PC-9 (cell line): ENCODE results near the gene BASP1.

Experiments used
- CTCF ChIP-seq: fragments of 200-600 bp; sonication (generic); conservative IDR thresholded peaks from 2 replicates; pipeline ENCODE4 v1.6.1; 2017; ENCODE audit warnings: mixed run types, antibody characterized with exemption, mild to moderate bottlenecking, moderate library complexity
- EZH2 ChIP-seq: fragments of 200-600 bp; sonication (generic); IDR thresholded peaks from 2 replicates; pipeline ENCODE4 v1.8.0; 2017; ENCODE audit warnings: antibody characterized with exemption, low read depth

GRCh38 chr5:17196024-17196423 is 21.4 kb upstream of the BASP1 start:
- TF ChIP-seq CTCF = no peak
- TF ChIP-seq EZH2 = no peak
